GM23338 (cell line): ENCODE measurements around the gene ANO1. TPM values are rescaled to one million over a fixed set of nuclear protein-coding genes. Genes with fewer than 3 reads are reported as not detected.

Source experiments
- ATAC-seq: fragments of 200-7000 bp; cut with Tn5 transposase; 3 replicates; pipeline ENCODE4 v1.9.1; 2020
- DNase-seq: peaks from one replicate; pipeline ENCODE4 v3.0.0-alpha.2; 2015; ENCODE audit warnings: low spot score
- H2AFZ ChIP-seq: fragments of 200-600 bp; sonication (generic); 2 replicates; pipeline ENCODE4 v1.8.0; 2016; ENCODE audit warnings: antibody characterized with exemption, mild to moderate bottlenecking, moderate library complexity
- H3F3A ChIP-seq: fragments of 200-600 bp; sonication (generic); replicated peaks from 2 replicates; pipeline ENCODE4 v1.8.0; 2017; ENCODE audit warnings: antibody characterized with exemption, mixed run types, low read depth
- H3K27ac ChIP-seq: fragments of 200-600 bp; sonication (generic); 2 replicates; pipeline ENCODE4 v1.6.1; 2016; ENCODE audit warnings: low read depth
- H3K27me3 ChIP-seq: fragments of 200-600 bp; sonication (generic); 2 replicates; pipeline ENCODE4 v1.8.0; 2016; ENCODE audit warnings: mild to moderate bottlenecking, mixed run types, moderate library complexity; ENCODE audit not compliant: insufficient read depth
- H3K36me3 ChIP-seq: fragments of 200-600 bp; sonication (generic); 2 replicates; pipeline ENCODE4 v1.8.0; 2016; ENCODE audit warnings: mild to moderate bottlenecking; ENCODE audit not compliant: insufficient read depth
- H3K4me1 ChIP-seq: fragments of 200-600 bp; sonication (generic); 2 replicates; pipeline ENCODE4 v1.8.0; 2016; ENCODE audit warnings: mild to moderate bottlenecking, moderate library complexity; ENCODE audit not compliant: insufficient read depth
- H3K4me2 ChIP-seq: fragments of 200-600 bp; sonication (generic); 2 replicates; pipeline ENCODE4 v1.7.1; 2017; ENCODE audit warnings: mixed run types
- H3K4me3 ChIP-seq: fragments of 200-600 bp; sonication (generic); 2 replicates; pipeline ENCODE4 v1.6.1; 2016; ENCODE audit warnings: mixed run types
- H3K79me2 ChIP-seq: fragments of 200-600 bp; sonication (generic); replicated peaks from 2 replicates; pipeline ENCODE4 v1.8.0; 2017; ENCODE audit warnings: mild to moderate bottlenecking; ENCODE audit not compliant: insufficient read depth
- H3K9me2 ChIP-seq: fragments of 200-600 bp; sonication (generic); 2 replicates; pipeline ENCODE4 v1.8.0; 2017; ENCODE audit not compliant: insufficient read depth
- H4K20me1 ChIP-seq: fragments of 200-600 bp; sonication (generic); replicated peaks from 2 replicates; pipeline ENCODE4 v1.8.0; 2017; ENCODE audit warnings: mild to moderate bottlenecking; ENCODE audit not compliant: insufficient read depth
- H3K27ac Mint-ChIP-seq: 2 replicates; pipeline ENCODE4 v1.8.0; 2020; ENCODE audit warnings: inconsistent platforms, mild to moderate bottlenecking, moderate library complexity, mixed read lengths
- H3K27me3 Mint-ChIP-seq: 3 replicates; pipeline ENCODE4 v1.8.0; 2022; ENCODE audit warnings: low read depth, mild to moderate bottlenecking, moderate library complexity, mixed read lengths, inconsistent platforms; ENCODE audit not compliant: insufficient read depth, poor library complexity
- H3K36me3 Mint-ChIP-seq: 3 replicates; pipeline ENCODE4 v1.8.0; 2021; ENCODE audit warnings: low read depth, mild to moderate bottlenecking, inconsistent platforms, moderate library complexity, mixed read lengths
- H3K4me1 Mint-ChIP-seq: 3 replicates; pipeline ENCODE4 v1.8.0; 2020; ENCODE audit warnings: mild to moderate bottlenecking, inconsistent platforms, mixed read lengths
- H3K4me3 Mint-ChIP-seq: 3 replicates; pipeline ENCODE4 v1.8.0; 2021; ENCODE audit warnings: moderate library complexity, mild to moderate bottlenecking, inconsistent platforms, mixed read lengths
- H3K9me3 Mint-ChIP-seq: 3 replicates; pipeline ENCODE4 v1.8.0; 2020; ENCODE audit warnings: moderate library complexity, mild to moderate bottlenecking, inconsistent platforms, mixed read lengths
- CREB1 ChIP-seq: fragments of 250-450 bp; sonication (Bioruptor Pico); IDR thresholded peaks from 2 replicates; pipeline ENCODE4 v1.5.0; 2020; ENCODE audit warnings: low read depth, mild to moderate bottlenecking, moderate library complexity
- CTCF ChIP-seq, 2 experiments: fragments of 200-600 bp in 1 of 2; sonication (generic) in 1 of 2; conservative IDR thresholded peaks; 2 replicates each; pipeline versions ENCODE4 v1.5.1 to v1.6.1; 2016 to 2017; ENCODE audit warnings: antibody characterized with exemption in 2 of 2, low read depth in 2 of 2, mild to moderate bottlenecking in 2 of 2, moderate library complexity in 1 of 2
- EZH2 ChIP-seq: fragments of 200-600 bp; sonication (generic); IDR thresholded peaks from one replicate; pipeline ENCODE4 v1.8.0; 2017; ENCODE audit warnings: antibody characterized with exemption, mild to moderate bottlenecking, low read depth; ENCODE audit not compliant: unreplicated experiment
- EZH2phosphoT487 ChIP-seq: fragments of 200-600 bp; sonication (generic); IDR thresholded peaks from one replicate; pipeline ENCODE4 v1.8.1; 2018; ENCODE audit warnings: antibody characterized with exemption; ENCODE audit not compliant: unreplicated experiment
- JUNB ChIP-seq: IDR thresholded peaks from one replicate; pipeline ENCODE4 v1.6.1; 2016; ENCODE audit warnings: antibody characterized with exemption; ENCODE audit not compliant: unreplicated experiment
- NANOG ChIP-seq: IDR thresholded peaks from 2 replicates; pipeline ENCODE4 v1.6.1; 2016; ENCODE audit warnings: antibody characterized with exemption, borderline replicate concordance
- POLR2AphosphoS5 ChIP-seq: IDR thresholded peaks from 2 replicates; pipeline ENCODE4 v1.6.1; 2016; ENCODE audit warnings: antibody characterized with exemption, low read depth
- STAT1 ChIP-seq: IDR thresholded peaks from one replicate; pipeline ENCODE4 v1.6.1; 2016; ENCODE audit warnings: antibody characterized with exemption; ENCODE audit not compliant: unreplicated experiment
- ZNF114 ChIP-seq: fragments of 250-450 bp; sonication (Bioruptor Pico); IDR thresholded peaks from 2 replicates; pipeline ENCODE4 v1.5.0; 2020; ENCODE audit warnings: mild to moderate bottlenecking, moderate library complexity
- ZNF331 ChIP-seq: fragments of 250-450 bp; sonication (Bioruptor Pico); IDR thresholded peaks from 2 replicates; pipeline ENCODE4 v1.5.0; 2020; ENCODE audit warnings: low read depth, mild to moderate bottlenecking, moderate library complexity
- ZNF462 ChIP-seq: fragments of 250-450 bp; sonication (Bioruptor Pico); IDR thresholded peaks from 2 replicates; pipeline ENCODE4 v1.5.0; 2020; ENCODE audit warnings: mild to moderate bottlenecking, moderate library complexity
- polyA plus RNA-seq: library from polyadenylated mRNA; unstranded; fragments of >200 nt; fragmentation: Nextera tagmentation; extraction: Ambion mirVana; gene quantifications from 2 replicates; pipeline ENCODE4 v1.2.1, GENCODE V29; 2016
- total RNA-seq: library from RNA; depleted of rRNA; stranded (reverse); fragments of >200 nt; shearing (Covaris generic); gene quantifications from 2 replicates; pipeline ENCODE4 v1.2.3, GENCODE V29; 2014
- TF ChIP-seq, protein P1 (sequence below): IDR thresholded peaks from one replicate; pipeline ENCODE4 v1.6.1; 2018; ENCODE audit warnings: antibody characterized with exemption; ENCODE audit not compliant: unreplicated experiment
- TF ChIP-seq, protein P2 (sequence below): IDR thresholded peaks from 2 replicates; pipeline ENCODE4 v1.6.1; 2016; ENCODE audit warnings: antibody characterized with exemption

Gene ANO1
- total and polyA plus RNA-seq, 2 experiments from 2014 or later: 1.4 to 3.4 TPM

DNA sequence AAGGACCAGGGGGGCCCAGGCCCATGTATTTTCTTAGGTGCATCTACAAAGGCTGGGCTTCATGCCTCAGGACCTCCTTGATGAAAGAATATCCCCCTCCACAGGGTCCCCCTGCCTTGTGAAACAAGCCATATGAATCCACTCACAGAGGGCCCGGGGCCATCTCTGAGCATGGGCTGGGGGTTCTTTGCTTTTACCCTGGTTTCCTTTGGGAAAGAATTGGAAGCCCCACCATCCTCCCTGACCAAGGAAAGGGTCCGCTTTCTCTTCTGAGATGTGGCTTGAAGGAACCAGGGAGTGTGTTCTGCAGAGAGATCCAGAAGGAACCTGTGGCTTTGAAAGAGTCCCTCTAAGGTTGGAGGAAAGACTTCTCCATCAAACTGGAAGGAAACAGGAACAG is 9.2 kb upstream of the ANO1 start:
- no peaks in the 10 kb centered on the region for H3K36me3 Mint-ChIP-seq
- H3K27me3 ChIP-seq: peaks cover 13% of the 10 kb centered on the region; the same call in 1 of the 2 replicates
- peaks cover 4% of the 10 kb centered on the region; the same call in 1 of the 2 replicates for H3F3A ChIP-seq
- no peak overlapping the region for H3K27ac ChIP-seq
- H3K79me2 ChIP-seq: no peaks in the 10 kb centered on the region
- TF ChIP-seq POLR2AphosphoS5 (no peak), CTCF (conservative IDR thresholded peaks at IDR 0.05; ENCODE audit: low read depth in 2 of 2) (no peak), CREB1 (CRISPR knock-in tag) (no peak), ZNF462 (CRISPR knock-in tag) (no peak), ZNF331 (CRISPR knock-in tag) (no peak), ZNF114 (CRISPR knock-in tag) (no peak), NANOG (no peak), EZH2 (no peak), JUNB (no peak), STAT1 (no peak), EZH2phosphoT487 (no peak)
- TF ChIP-seq, protein P1, sequence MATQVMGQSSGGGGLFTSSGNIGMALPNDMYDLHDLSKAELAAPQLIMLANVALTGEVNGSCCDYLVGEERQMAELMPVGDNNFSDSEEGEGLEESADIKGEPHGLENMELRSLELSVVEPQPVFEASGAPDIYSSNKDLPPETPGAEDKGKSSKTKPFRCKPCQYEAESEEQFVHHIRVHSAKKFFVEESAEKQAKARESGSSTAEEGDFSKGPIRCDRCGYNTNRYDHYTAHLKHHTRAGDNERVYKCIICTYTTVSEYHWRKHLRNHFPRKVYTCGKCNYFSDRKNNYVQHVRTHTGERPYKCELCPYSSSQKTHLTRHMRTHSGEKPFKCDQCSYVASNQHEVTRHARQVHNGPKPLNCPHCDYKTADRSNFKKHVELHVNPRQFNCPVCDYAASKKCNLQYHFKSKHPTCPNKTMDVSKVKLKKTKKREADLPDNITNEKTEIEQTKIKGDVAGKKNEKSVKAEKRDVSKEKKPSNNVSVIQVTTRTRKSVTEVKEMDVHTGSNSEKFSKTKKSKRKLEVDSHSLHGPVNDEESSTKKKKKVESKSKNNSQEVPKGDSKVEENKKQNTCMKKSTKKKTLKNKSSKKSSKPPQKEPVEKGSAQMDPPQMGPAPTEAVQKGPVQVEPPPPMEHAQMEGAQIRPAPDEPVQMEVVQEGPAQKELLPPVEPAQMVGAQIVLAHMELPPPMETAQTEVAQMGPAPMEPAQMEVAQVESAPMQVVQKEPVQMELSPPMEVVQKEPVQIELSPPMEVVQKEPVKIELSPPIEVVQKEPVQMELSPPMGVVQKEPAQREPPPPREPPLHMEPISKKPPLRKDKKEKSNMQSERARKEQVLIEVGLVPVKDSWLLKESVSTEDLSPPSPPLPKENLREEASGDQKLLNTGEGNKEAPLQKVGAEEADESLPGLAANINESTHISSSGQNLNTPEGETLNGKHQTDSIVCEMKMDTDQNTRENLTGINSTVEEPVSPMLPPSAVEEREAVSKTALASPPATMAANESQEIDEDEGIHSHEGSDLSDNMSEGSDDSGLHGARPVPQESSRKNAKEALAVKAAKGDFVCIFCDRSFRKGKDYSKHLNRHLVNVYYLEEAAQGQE: no peak
- TF ChIP-seq, protein P2, sequence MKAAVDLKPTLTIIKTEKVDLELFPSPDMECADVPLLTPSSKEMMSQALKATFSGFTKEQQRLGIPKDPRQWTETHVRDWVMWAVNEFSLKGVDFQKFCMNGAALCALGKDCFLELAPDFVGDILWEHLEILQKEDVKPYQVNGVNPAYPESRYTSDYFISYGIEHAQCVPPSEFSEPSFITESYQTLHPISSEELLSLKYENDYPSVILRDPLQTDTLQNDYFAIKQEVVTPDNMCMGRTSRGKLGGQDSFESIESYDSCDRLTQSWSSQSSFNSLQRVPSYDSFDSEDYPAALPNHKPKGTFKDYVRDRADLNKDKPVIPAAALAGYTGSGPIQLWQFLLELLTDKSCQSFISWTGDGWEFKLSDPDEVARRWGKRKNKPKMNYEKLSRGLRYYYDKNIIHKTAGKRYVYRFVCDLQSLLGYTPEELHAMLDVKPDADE: no peak
- H3K9me2 ChIP-seq: no peaks in the 10 kb centered on the region
- H3K27me3 Mint-ChIP-seq: peaks cover 12% of the 10 kb centered on the region
- no peak overlapping the region for H3K27ac Mint-ChIP-seq
- H4K20me1 ChIP-seq: no peaks in the 10 kb centered on the region
- no peak overlapping the region for H3K4me3 Mint-ChIP-seq
- no peaks in the 10 kb centered on the region for H3K36me3 ChIP-seq
- H3K4me1 ChIP-seq: peaks cover 32% of the 10 kb centered on the region
- no peak overlapping the region for H3K4me3 ChIP-seq
- no peaks in the 10 kb centered on the region for H3K9me3 Mint-ChIP-seq
- no peak overlapping the region for H2AFZ ChIP-seq
- ATAC-seq: no peak
- no peak for DNase-seq
- H3K4me2 ChIP-seq: no peak overlapping the region
- H3K4me1 Mint-ChIP-seq: peaks cover 55% of the 10 kb centered on the region
